Activated CD8-positive, alpha-beta T cell treated with anti-CD3 and anti-CD28 coated beads, Interleukin-2, amount 10 ng/mL, durations not matched to agents 7 days and 5 days (primary cell): Measurements from ENCODE around the gene OPRM1. TPM values are rescaled to one million over a fixed set of nuclear protein-coding genes. Genes with fewer than 3 reads are reported as not detected.

Experiments used
- ATAC-seq: fragments of 150-1000 bp; cut with Tn5 transposase; one replicate; pipeline ENCODE4 v1.10.0; 2021; ENCODE audit warnings: moderate library complexity
- CTCF ChIA-PET: fragments of 350-600 bp; sonication (Branson Sonifier 250); formaldehyde crosslinking; loops from one replicate; lab custom pipeline; 2021; ENCODE audit warnings: antibody characterized with exemption; lab: Charles Lee
- POLR2A ChIA-PET: fragments of 350-600 bp; sonication (Branson Sonifier 250); formaldehyde crosslinking; loops from one replicate; lab custom pipeline; 2021; ENCODE audit warnings: antibody characterized with exemption; lab: Charles Lee
- DNase-seq: peaks from one replicate; pipeline ENCODE4 v3.0.0-alpha.2; 2020
- H3K27ac Mint-ChIP-seq: one replicate; pipeline ENCODE4 v1.8.0; 2021; ENCODE audit warnings: mild to moderate bottlenecking, mixed read lengths
- H3K27me3 Mint-ChIP-seq: one replicate; pipeline ENCODE4 v1.8.0; 2021; ENCODE audit warnings: low read depth, mixed read lengths
- H3K36me3 Mint-ChIP-seq: one replicate; pipeline ENCODE4 v1.8.0; 2021; ENCODE audit warnings: low read depth, mixed read lengths
- H3K4me1 Mint-ChIP-seq: one replicate; pipeline ENCODE4 v1.8.0; 2021; ENCODE audit warnings: low read depth, mixed read lengths
- H3K4me3 Mint-ChIP-seq: one replicate; pipeline ENCODE4 v1.8.0; 2021; ENCODE audit warnings: mild to moderate bottlenecking, mixed read lengths
- H3K9me3 Mint-ChIP-seq: one replicate; pipeline ENCODE4 v1.8.0; 2022; ENCODE audit warnings: mixed read lengths; ENCODE audit not compliant: insufficient read depth
- total RNA-seq, 2 experiments: library from RNA; stranded (reverse); gene quantifications; one replicate each; pipeline ENCODE4 v1.2.3, GENCODE V29; 2021

The OPRM1 gene
- total RNA-seq, 2 experiments from 2014 or later, result not detected

DNA sequence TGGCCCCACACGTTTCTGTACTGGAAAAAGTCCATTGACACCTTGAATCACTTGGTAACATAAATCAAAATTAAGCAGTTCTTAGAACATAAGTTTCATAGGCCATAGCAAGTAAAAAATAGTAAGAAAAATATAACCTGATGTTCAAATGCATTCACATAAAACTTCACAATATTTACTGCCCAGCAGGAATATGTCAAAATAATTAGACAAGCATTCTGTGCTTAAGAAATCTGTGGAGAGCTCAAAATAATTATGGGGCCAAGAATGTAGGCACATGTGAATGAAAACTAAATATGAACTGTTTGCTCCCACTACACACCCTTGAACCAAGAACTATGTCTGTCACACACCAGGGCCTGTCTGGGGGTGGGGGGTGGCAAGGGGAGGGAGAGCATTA is 246.8 kb downstream of the OPRM1 start:
- H3K27ac Mint-ChIP-seq, result no peak overlapping the region
- no peak overlapping the region for H3K4me3 Mint-ChIP-seq
- ATAC-seq (no peak), DNase-seq (no peak)
- H3K9me3 Mint-ChIP-seq, result peaks cover 4% of the 10 kb centered on the region
- no peaks in the 10 kb centered on the region for H3K27me3 Mint-ChIP-seq
- H3K36me3 Mint-ChIP-seq, result no peaks in the 10 kb centered on the region
- POLR2A ChIA-PET, result no interaction called here
- H3K4me1 Mint-ChIP-seq, result no peaks in the 10 kb centered on the region
- CTCF ChIA-PET, result interaction anchor here (0.9 kb wide), 2 partner anchors 11 to 30 kb away, joined by 3 to 4 read pairs; no protein-coding TSS in a partner anchor

DNA sequence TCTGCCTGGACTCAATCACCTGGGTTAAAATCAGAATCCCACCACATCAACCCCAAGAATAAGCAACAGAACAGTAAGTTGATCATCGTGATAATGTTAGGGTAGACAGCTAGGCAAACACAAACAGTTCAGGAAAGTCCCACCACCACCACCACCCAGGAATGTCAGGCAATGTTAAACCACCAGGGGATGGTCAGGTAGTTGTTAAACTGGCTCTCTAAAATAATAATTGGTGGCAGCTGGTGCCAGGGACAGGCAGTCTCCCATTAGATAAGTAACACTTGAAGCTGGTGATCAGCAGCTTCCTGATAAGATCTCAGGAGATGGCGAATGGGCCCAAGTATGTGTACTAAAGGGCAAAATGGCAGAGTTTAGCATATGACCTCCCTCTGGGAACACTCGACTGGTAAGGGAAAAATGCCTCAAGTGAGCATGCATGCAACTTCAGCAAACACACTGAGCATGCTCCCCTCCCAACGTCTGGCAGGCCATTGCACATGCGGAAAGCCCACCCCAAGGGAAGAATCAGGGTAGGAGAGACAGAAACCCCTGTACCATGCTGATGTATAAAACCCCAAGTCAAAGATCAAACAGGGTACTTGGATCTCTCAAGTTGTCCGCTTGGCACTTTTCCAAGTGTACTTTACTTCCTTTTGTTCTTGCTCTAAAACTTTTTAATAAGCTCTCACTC is 250.9 kb downstream of the OPRM1 start:
- Mint-ChIP-seq H3K27ac (no peak overlapping the region), H3K27me3 (no peaks in the 10 kb centered on the region), H3K4me1 (no peaks in the 10 kb centered on the region), H3K4me3 (no peak overlapping the region), H3K9me3 (peaks cover 4% of the 10 kb centered on the region), H3K36me3 (no peaks in the 10 kb centered on the region)
- no peak for DNase-seq
- ChIA-PET CTCF (interaction anchor here (1.5 kb wide), 1 partner anchor 12 kb away, joined by 6 read pairs; no protein-coding TSS in a partner anchor), POLR2A (no interaction called here)
- no peak for ATAC-seq

DNA sequence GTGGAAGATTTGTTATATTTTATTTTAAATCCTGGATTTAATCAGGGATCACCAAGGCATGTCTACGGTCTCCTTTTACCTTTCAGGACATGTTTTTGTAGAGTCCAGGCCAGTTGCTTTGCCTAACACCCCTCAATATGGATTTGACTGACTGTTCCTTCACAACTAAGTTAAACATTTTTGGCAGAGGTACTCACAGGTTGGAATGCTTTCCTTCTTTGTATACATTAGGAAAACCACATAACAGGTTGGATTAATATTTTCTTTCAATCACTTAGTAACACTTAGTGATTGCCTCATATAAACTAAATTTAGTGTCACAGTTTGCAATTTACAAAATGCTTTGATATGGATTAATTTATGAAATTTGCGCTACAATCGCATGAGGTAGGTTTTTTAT is 253.0 kb downstream of the OPRM1 start:
- Mint-ChIP-seq H3K27ac (no peak overlapping the region), H3K4me1 (no peaks in the 10 kb centered on the region), H3K27me3 (no peaks in the 10 kb centered on the region), H3K9me3 (no peaks in the 10 kb centered on the region), H3K4me3 (no peak overlapping the region), H3K36me3 (no peaks in the 10 kb centered on the region)
- ChIA-PET POLR2A (no interaction called here), CTCF (no interaction called here)
- no peak for ATAC-seq
- no peak for DNase-seq

DNA sequence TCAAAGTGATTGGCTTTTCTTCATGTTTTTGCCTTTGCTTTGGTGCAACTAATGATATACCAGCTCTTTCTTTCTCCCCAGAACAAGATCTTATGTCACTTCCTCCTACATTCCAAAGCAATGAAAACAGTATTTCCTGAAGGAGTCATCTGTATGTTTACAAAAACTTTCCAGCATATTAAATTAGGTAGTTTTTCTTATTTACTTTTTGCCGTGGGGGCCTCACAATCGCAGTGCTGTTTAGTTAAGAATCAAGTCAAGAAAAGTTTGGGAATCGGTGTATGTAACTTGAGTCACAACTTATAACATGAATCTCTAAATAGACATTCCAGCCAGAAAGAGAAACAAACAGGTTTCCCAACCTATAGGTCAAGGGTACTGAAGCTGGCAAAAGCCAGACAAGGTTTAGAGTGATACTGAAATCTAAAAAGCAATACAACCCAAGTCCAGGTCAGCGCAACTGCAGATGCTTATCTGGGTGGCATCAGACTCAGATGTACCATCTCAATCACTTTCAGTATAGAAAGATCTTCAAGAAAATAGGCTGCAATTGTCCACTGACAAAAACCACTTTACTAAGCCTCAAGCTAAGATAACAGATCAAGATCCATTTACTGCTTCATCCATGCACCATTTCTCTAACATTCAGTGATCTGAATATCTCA is 253.9 kb downstream of the OPRM1 start:
- H3K4me1 Mint-ChIP-seq, result no peaks in the 10 kb centered on the region
- H3K9me3 Mint-ChIP-seq, result no peaks in the 10 kb centered on the region
- ChIA-PET CTCF (no interaction called here), POLR2A (no interaction called here)
- H3K27me3 Mint-ChIP-seq, result no peaks in the 10 kb centered on the region
- ATAC-seq, result no peak
- H3K27ac Mint-ChIP-seq, result no peak overlapping the region
- H3K4me3 Mint-ChIP-seq, result no peak overlapping the region
- DNase-seq, result no peak
- H3K36me3 Mint-ChIP-seq, result no peaks in the 10 kb centered on the region

DNA sequence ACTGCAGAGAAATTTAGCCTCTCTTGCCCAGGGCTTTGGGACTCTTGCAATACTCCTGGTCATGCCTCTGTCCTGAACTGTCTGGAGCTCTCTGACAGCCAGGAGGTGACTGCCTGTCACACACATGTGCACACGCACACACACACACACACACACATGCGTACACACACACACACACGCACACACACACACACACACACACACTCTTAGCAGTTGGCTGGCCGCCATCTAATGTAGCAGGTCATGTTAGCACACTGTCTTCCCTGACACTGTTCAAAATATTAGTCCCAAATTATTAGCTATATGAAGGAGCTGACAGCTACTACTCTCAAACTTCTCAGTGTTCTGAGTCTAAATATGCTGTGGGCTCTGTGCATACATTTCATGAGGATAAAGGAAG is 256.7 kb downstream of the OPRM1 start:
- H3K4me1 Mint-ChIP-seq, result peaks cover 3% of the 10 kb centered on the region
- ATAC-seq, result no peak
- POLR2A ChIA-PET, result no interaction called here
- H3K36me3 Mint-ChIP-seq, result no peaks in the 10 kb centered on the region
- CTCF ChIA-PET, result interaction anchor here (1.2 kb wide), 1 partner anchor 19 kb away, joined by 4 read pairs; no protein-coding TSS in a partner anchor
- no peaks in the 10 kb centered on the region for H3K9me3 Mint-ChIP-seq
- no peak overlapping the region for H3K4me3 Mint-ChIP-seq
- DNase-seq, result no peak
- no peak overlapping the region for H3K27ac Mint-ChIP-seq
- no peaks in the 10 kb centered on the region for H3K27me3 Mint-ChIP-seq
